Upper lobe of right lung (tissue), 1 donor: ENCODE measurements around the gene PPFIA2. TPM values are rescaled to one million over a fixed set of nuclear protein-coding genes. Genes with fewer than 3 reads are reported as not detected.

Experiments
- ATAC-seq: fragments of 200-7000 bp; cut with Tn5 transposase; one replicate; pipeline ENCODE4 v1.9.1; 2020; ENCODE audit warnings: mild to moderate bottlenecking, moderate library complexity
- DNase-seq: peaks from one replicate; pipeline ENCODE4 v3.0.0-alpha.2; 2020
- H3K27ac ChIP-seq: fragments of 200-600 bp; one replicate; pipeline ENCODE4 v1.8.0; 2022
- H3K27me3 ChIP-seq: fragments of 200-600 bp; one replicate; pipeline ENCODE4 v1.8.0; 2022; ENCODE audit warnings: mild to moderate bottlenecking
- H3K36me3 ChIP-seq: fragments of 200-600 bp; one replicate; pipeline ENCODE4 v1.8.0; 2022
- H3K4me1 ChIP-seq: fragments of 200-600 bp; one replicate; pipeline ENCODE4 v1.8.0; 2022
- H3K4me3 ChIP-seq: fragments of 200-600 bp; one replicate; pipeline ENCODE4 v1.8.0; 2022; ENCODE audit warnings: mild to moderate bottlenecking
- H3K9me3 ChIP-seq: fragments of 200-600 bp; one replicate; pipeline ENCODE4 v1.8.0; 2022
- CTCF ChIP-seq: fragments of 200-600 bp; IDR thresholded peaks from one replicate; pipeline ENCODE4 v1.8.0; 2022; ENCODE audit warnings: antibody characterized with exemption
- intact Hi-C: fragments of 100-400 bp; cut with DNase I; formaldehyde crosslinking; loops from one replicate; pipeline ENCODE4 v1.11.0; 2022
- total RNA-seq: library from RNA; stranded (reverse); fragmentation: NEBNext Ultra II Directional; extraction: Animal tissue kit (Norgen Biotek cat#: 25700); gene quantifications from one replicate; pipeline ENCODE4 v1.2.1, GENCODE V29; 2021
- donor health status: DM: no; HTN: yes; CAD: no; lungs with severe emphysema.

Gene PPFIA2
- total RNA-seq, 1 donor from 2014 or later = 1.4 TPM

DNA sequence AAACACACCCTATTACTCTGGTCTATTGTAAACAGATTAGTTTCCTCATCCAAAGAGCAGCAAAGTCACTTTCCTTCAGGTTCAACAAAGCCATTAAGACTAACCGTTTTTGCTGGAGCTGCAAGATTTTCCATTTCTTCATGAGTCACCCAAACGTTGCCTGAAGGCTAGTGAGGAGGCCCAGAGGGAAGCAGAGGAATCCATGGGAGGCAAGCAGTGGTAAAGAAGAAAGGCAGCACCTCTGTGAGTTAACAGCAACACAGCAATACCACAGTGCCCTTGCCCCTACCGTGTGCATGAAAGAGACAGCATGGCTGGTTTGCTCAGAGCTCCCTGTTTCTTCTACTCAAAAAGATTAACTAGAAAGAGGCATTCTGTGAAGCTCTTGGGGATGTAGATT lies 475.0 kb downstream of the PPFIA2 start:
- H3K36me3 ChIP-seq = no peaks in the 10 kb centered on the region
- H3K4me1 ChIP-seq = no peaks in the 10 kb centered on the region
- H3K27ac ChIP-seq = no peak overlapping the region
- H3K27me3 ChIP-seq = no peaks in the 10 kb centered on the region
- DNase-seq (no peak), ATAC-seq (no peak)
- intact Hi-C loops = no loop called here
- H3K4me3 ChIP-seq = no peak overlapping the region
- no peaks in the 10 kb centered on the region for H3K9me3 ChIP-seq
- no peak for TF ChIP-seq CTCF

DNA sequence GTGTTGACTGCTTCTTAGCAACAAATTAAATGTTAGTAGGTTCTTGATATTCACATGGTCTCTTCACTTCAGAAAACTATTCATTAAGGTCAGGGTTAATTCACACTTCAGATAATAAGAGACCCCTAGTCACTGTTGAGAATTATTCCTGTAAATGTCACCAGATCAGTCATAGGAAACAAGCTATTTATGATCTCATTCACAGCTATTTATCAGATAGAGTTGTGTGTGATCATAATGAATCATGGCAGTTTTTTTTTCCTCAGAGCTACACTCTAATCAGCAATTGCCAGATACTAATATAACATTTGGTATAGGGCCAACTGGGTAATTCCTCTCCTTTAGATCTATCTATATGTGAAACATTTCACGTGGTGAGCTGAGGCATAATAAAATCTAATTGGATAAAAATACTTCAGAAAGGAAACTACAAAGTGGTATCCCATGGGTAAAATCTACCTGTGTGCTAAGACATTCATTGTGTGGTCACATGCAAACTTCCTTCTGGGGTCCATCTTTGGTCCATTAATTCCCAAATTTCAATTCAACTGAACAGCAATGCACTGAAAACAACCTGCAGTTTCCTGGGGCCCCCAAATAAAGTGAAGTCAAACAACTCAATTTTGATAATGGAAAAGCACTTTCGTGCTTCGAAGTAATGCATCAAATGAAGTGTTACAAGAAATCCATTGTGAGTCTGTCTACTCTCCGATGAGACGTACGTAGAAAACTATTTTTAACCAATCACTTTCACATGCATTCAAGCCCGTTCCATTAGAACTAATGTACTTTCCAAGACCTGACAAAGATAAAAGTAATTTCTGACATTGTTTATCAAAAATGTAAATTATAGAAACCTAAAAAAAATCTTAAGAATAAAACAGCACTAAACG lies 484.3 kb downstream of the PPFIA2 start:
- no peak for TF ChIP-seq CTCF
- ATAC-seq = no peak
- Histone ChIP-seq H3K27me3 (no peaks in the 10 kb centered on the region), H3K4me3 (no peak overlapping the region), H3K27ac (no peak overlapping the region), H3K4me1 (no peaks in the 10 kb centered on the region), H3K36me3 (no peaks in the 10 kb centered on the region), H3K9me3 (no peaks in the 10 kb centered on the region)
- intact Hi-C loops = no loop called here
- DNase-seq = no peak

DNA sequence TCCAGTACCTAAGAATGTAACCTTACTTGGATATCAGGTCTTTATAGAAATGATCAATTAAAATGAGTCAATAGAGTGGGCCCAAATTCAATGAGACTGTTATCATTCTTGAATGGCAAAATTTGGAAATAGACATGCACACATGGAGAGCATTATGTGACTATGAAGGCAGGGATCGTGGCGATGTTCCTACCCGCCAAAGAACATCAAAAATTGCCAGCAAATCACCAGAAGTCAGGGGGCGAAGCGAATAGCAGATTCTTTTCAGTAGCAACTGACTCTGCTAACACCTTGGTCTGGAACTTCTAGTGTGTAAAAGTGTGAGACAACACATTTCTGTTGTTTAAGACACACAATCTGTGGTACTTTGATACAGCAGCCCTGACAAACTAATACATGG lies 488.8 kb downstream of the PPFIA2 start:
- H3K4me1 ChIP-seq = no peaks in the 10 kb centered on the region
- no peak for TF ChIP-seq CTCF
- no peaks in the 10 kb centered on the region for H3K9me3 ChIP-seq
- H3K36me3 ChIP-seq = no peaks in the 10 kb centered on the region
- no peak for DNase-seq
- intact Hi-C loops = no loop called here
- no peak overlapping the region for H3K4me3 ChIP-seq
- no peak for ATAC-seq
- no peaks in the 10 kb centered on the region for H3K27me3 ChIP-seq
- no peak overlapping the region for H3K27ac ChIP-seq

DNA sequence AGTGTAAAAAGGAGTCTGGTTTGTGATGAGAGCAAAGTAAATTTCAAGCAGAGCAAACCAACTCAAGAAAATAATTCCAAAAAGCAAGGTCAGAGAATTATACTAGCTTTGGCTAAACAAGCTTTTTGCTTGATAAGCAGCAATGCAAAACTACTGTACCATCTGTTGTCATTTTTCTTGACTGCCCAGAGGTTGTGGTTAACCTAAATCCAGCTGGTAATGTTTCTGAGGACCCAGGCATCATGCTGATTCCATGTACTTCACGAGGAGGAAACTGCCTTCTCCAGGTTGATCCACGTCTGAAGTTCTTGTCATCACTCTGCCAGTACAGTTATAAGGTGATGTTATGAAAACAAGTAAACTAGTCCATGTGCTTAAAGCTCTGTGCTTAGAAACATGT lies 496.1 kb downstream of the PPFIA2 start:
- Histone ChIP-seq H3K27me3 (no peaks in the 10 kb centered on the region), H3K36me3 (no peaks in the 10 kb centered on the region), H3K27ac (no peak overlapping the region), H3K4me3 (no peak overlapping the region), H3K9me3 (no peaks in the 10 kb centered on the region), H3K4me1 (no peaks in the 10 kb centered on the region)
- intact Hi-C loops = no loop called here
- ATAC-seq (no peak), DNase-seq (no peak)
- no peak for TF ChIP-seq CTCF

GRCh38 chr12:81261508-81262207 lies 497.5 kb downstream of the PPFIA2 start:
- ATAC-seq (no peak), DNase-seq (no peak)
- intact Hi-C loops = no loop called here
- TF ChIP-seq CTCF = no peak
- H3K27me3 ChIP-seq = no peaks in the 10 kb centered on the region
- no peak overlapping the region for H3K4me3 ChIP-seq
- no peaks in the 10 kb centered on the region for H3K36me3 ChIP-seq
- no peaks in the 10 kb centered on the region for H3K4me1 ChIP-seq
- H3K9me3 ChIP-seq = no peaks in the 10 kb centered on the region
- H3K27ac ChIP-seq = no peak overlapping the region
